HEK293 (cell line): Measurements from ENCODE around the gene KIR3DL3.
"Not testable (repeated sequence)": the region's sequence is repeated elsewhere in the genome, so short reads cannot be mapped to it uniquely, and the experiment has no call there.

Source experiments
- CTCF ChIA-PET: fragments of 350-600 bp; formaldehyde crosslinking; extraction: SDS; loops from one replicate; lab custom pipeline; 2021; ENCODE audit warnings: antibody characterized with exemption; lab: Yijun Ruan, JAX
- POLR2A ChIA-PET: fragments of 300-600 bp; formaldehyde crosslinking; extraction: SDS; loops from one replicate; lab custom pipeline; 2020; ENCODE audit warnings: antibody characterized with exemption, inconsistent platforms; lab: Yijun Ruan, JAX
- H3K27ac ChIP-seq: fragments of 200-500 bp; sonication (Bioruptor generic); 2 replicates; pipeline ENCODE4 v1.5.1; 2014; ENCODE audit warnings: low read depth, low read length, control low read depth, inconsistent platforms; ENCODE audit errors: extremely low read depth
- H3K36me3 ChIP-seq, 2 experiments: fragments of 200-500 bp in 1 of 2; sonication (Bioruptor generic) in 1 of 2; 1 replicate in 1 of 2; 2 replicates in 1 of 2; pipeline ENCODE4 v1.5.1; 2014 to 2017; ENCODE audit warnings: inconsistent platforms in 2 of 2, low read length in 2 of 2; ENCODE audit not compliant: control insufficient read depth in 2 of 2, insufficient read depth in 1 of 2
- H3K4me1 ChIP-seq: fragments of 200-500 bp; sonication (Bioruptor generic); 2 replicates; pipeline ENCODE4 v1.5.1; 2014; ENCODE audit warnings: mild to moderate bottlenecking, low read length, inconsistent platforms; ENCODE audit not compliant: control insufficient read depth, insufficient read depth
- H3K4me3 ChIP-seq: 2 replicates; pipeline ENCODE4 v1.5.1; 2011; ENCODE audit warnings: low read depth, mild to moderate bottlenecking, control low read depth, low read length, moderate library complexity
- H3K9me3 ChIP-seq: fragments of 200-500 bp; sonication (Bioruptor generic); 2 replicates; pipeline ENCODE4 v1.5.1; 2014; ENCODE audit warnings: low read depth, low read length, inconsistent platforms; ENCODE audit not compliant: control insufficient read depth, insufficient read depth
- BCL11A ChIP-seq: fragments of 450-650 bp; formaldehyde crosslinking; IDR thresholded peaks from 2 replicates; pipeline ENCODE4 v1.5.1; 2016; ENCODE audit warnings: low read depth, missing biosample characterization, missing genetic modification characterization
- EGR2 ChIP-seq: fragments of 450-650 bp; formaldehyde crosslinking; IDR thresholded peaks from 2 replicates; pipeline ENCODE4 v1.5.1; 2016; ENCODE audit warnings: low read depth, missing biosample characterization, missing genetic modification characterization
- KLF10 ChIP-seq: fragments of 450-650 bp; IDR thresholded peaks from 2 replicates; pipeline ENCODE4 v1.5.1; 2018; ENCODE audit warnings: missing biosample characterization, mild to moderate bottlenecking, missing genetic modification characterization
- RBAK ChIP-seq: fragments of 450-650 bp; formaldehyde crosslinking; IDR thresholded peaks from 2 replicates; pipeline ENCODE4 v1.5.1; 2016; ENCODE audit warnings: missing biosample characterization, missing genetic modification characterization
- REST ChIP-seq: fragments of 450-650 bp; formaldehyde crosslinking; IDR thresholded peaks from 2 replicates; pipeline ENCODE4 v1.5.1; 2016; ENCODE audit warnings: missing biosample characterization, missing genetic modification characterization
- SP2 ChIP-seq: fragments of 450-650 bp; formaldehyde crosslinking; IDR thresholded peaks from 2 replicates; pipeline ENCODE4 v1.5.1; 2016; ENCODE audit warnings: missing biosample characterization, missing genetic modification characterization
- ZNF184 ChIP-seq: fragments of 450-650 bp; IDR thresholded peaks from 2 replicates; pipeline ENCODE4 v1.5.1; 2018; ENCODE audit warnings: missing biosample characterization, mild to moderate bottlenecking, missing genetic modification characterization
- ZNF335 ChIP-seq: fragments of 450-650 bp; formaldehyde crosslinking; conservative IDR thresholded peaks from 2 replicates; pipeline ENCODE4 v1.5.1; 2016; ENCODE audit warnings: missing biosample characterization, missing genetic modification characterization
- ZNF48 ChIP-seq: fragments of 450-650 bp; formaldehyde crosslinking; IDR thresholded peaks from 2 replicates; pipeline ENCODE4 v1.5.1; 2016; ENCODE audit warnings: missing biosample characterization, missing genetic modification characterization
- ZNF544 ChIP-seq: fragments of 450-650 bp; formaldehyde crosslinking; IDR thresholded peaks from 2 replicates; pipeline ENCODE4 v1.5.0; 2017; ENCODE audit warnings: missing biosample characterization, missing genetic modification characterization
- ZNF585B ChIP-seq: fragments of 450-650 bp; formaldehyde crosslinking; IDR thresholded peaks from 2 replicates; pipeline ENCODE4 v1.5.1; 2016; ENCODE audit warnings: missing biosample characterization, missing genetic modification characterization
- ZNF639 ChIP-seq: fragments of 450-650 bp; formaldehyde crosslinking; IDR thresholded peaks from 2 replicates; pipeline ENCODE4 v1.5.1; 2016; ENCODE audit warnings: missing biosample characterization, missing genetic modification characterization
- ZNF664 ChIP-seq: fragments of 450-650 bp; formaldehyde crosslinking; IDR thresholded peaks from 2 replicates; pipeline ENCODE4 v1.5.1; 2016; ENCODE audit warnings: missing biosample characterization, missing genetic modification characterization
- ZNF777 ChIP-seq: fragments of 450-650 bp; formaldehyde crosslinking; IDR thresholded peaks from 2 replicates; pipeline ENCODE4 v1.5.1; 2017; ENCODE audit warnings: missing biosample characterization, missing genetic modification characterization, borderline replicate concordance
- ZNF837 ChIP-seq: fragments of 450-650 bp; formaldehyde crosslinking; IDR thresholded peaks from 2 replicates; pipeline ENCODE4 v1.5.1; 2016; ENCODE audit warnings: missing biosample characterization, missing genetic modification characterization
- ZNF843 ChIP-seq: fragments of 450-650 bp; formaldehyde crosslinking; IDR thresholded peaks from 2 replicates; pipeline ENCODE4 v1.5.1; 2016; ENCODE audit warnings: missing biosample characterization, missing genetic modification characterization
- ZSCAN5A ChIP-seq: fragments of 450-650 bp; formaldehyde crosslinking; IDR thresholded peaks from 2 replicates; pipeline ENCODE4 v1.5.1; 2016; ENCODE audit warnings: missing biosample characterization, missing genetic modification characterization
- ZXDB ChIP-seq: fragments of 450-650 bp; formaldehyde crosslinking; IDR thresholded peaks from 2 replicates; pipeline ENCODE4 v1.5.1; 2016; ENCODE audit warnings: missing biosample characterization, missing genetic modification characterization

Gene KIR3DL3

GRCh38 chr19:54729416-54730188 is 5.4 kb downstream of the KIR3DL3 start (continued):
- TF ChIP-seq REST = no peak
- no peak for TF ChIP-seq ZNF639 (tag by site-specific recombination)
- no peak for TF ChIP-seq RBAK (tag by site-specific recombination)
- no peak for TF ChIP-seq ZXDB (tag by site-specific recombination)

GRCh38 chr19:54731191-54731590 is 6.9 kb downstream of the KIR3DL3 start:
- ChIA-PET POLR2A (no interaction called here), CTCF (interaction anchor here (0.7 kb wide), 1 partner anchor 1224 kb away, joined by 3 read pairs; no protein-coding TSS in a partner anchor)
- Histone ChIP-seq H3K36me3 (no peaks in the 10 kb centered on the region), H3K4me3 (no peak overlapping the region), H3K27ac (no peak overlapping the region), H3K4me1 (no peaks in the 10 kb centered on the region), H3K9me3 (no peaks in the 10 kb centered on the region)
- TF ChIP-seq SP2 (tag by site-specific recombination) = no peak

GRCh38 chr19:54738306-54738705 is 14.1 kb downstream of the KIR3DL3 start, which contains the start of gene KIR2DL3:
KIR2DL3 (plus strand) TSS chr19:54738513; CDS start chr19:54738546, 33 bp downstream.
- POLR2A ChIA-PET, H3K36me3 ChIP-seq, H3K4me3 ChIP-seq, H3K4me1 ChIP-seq, CTCF ChIA-PET, H3K9me3 ChIP-seq, H3K27ac ChIP-seq: not testable (repeated sequence)

- Histone ChIP-seq H3K9me3 (no peaks in the 10 kb centered on the region), H3K36me3 (no peaks in the 10 kb centered on the region), H3K4me3 (no peak overlapping the region), H3K27ac (no peak overlapping the region), H3K4me1 (no peaks in the 10 kb centered on the region)
- TF ChIP-seq ZNF544 (no peak), ZNF777 (no peak), ZNF585B (no peak), KLF10 (tag by site-specific recombination) (no peak), EGR2 (no peak), ZNF837 (tag by site-specific recombination) (no peak), ZNF335 (tag by site-specific recombination) (no peak), BCL11A (tag by site-specific recombination) (no peak), ZNF843 (tag by site-specific recombination) (no peak), ZSCAN5A (tag by site-specific recombination) (no peak), ZNF664 (tag by site-specific recombination) (no peak), ZNF184 (no peak), ZNF48 (no peak)
- ChIA-PET POLR2A (no interaction called here), CTCF (no interaction called here)
Observed at GRCh38 chr19:54738715-54739114, 14.5 kb downstream of the KIR3DL3 start.
